Neural progenitor cell (in vitro differentiated cells): Measurements from ENCODE around the gene HIVEP1. TPM values are rescaled to one million over a fixed set of nuclear protein-coding genes. Genes with fewer than 3 reads are reported as not detected.

Experiments
- DNase-seq: peaks from one replicate; pipeline ENCODE4 v3.0.0-alpha.2; 2016; ENCODE audit warnings: low spot score
- H2AFZ ChIP-seq: fragments of 200-600 bp; sonication (generic); replicated peaks from 2 replicates; pipeline ENCODE4 v1.6.1; 2016; ENCODE audit warnings: antibody characterized with exemption
- H3F3A ChIP-seq: fragments of 200-600 bp; sonication (generic); 2 replicates; pipeline ENCODE4 v1.6.1; 2016; ENCODE audit warnings: antibody characterized with exemption, low read depth
- H3K27ac ChIP-seq: fragments of 200-600 bp; sonication (generic); 2 replicates; pipeline ENCODE4 v1.5.1; 2016; ENCODE audit warnings: mild to moderate bottlenecking
- H3K27me3 ChIP-seq: fragments of 200-600 bp; sonication (generic); 2 replicates; pipeline ENCODE4 v1.6.1; 2016; ENCODE audit warnings: mild to moderate bottlenecking, moderate library complexity
- H3K36me3 ChIP-seq: fragments of 200-600 bp; sonication (generic); 2 replicates; pipeline ENCODE4 v1.5.1; 2016
- H3K4me1 ChIP-seq: fragments of 200-600 bp; sonication (generic); 2 replicates; pipeline ENCODE4 v1.6.1; 2016; ENCODE audit warnings: mixed run types
- H3K4me2 ChIP-seq: fragments of 200-600 bp; sonication (generic); 2 replicates; pipeline ENCODE4 v1.6.1; 2016
- H3K4me3 ChIP-seq: fragments of 200-600 bp; sonication (generic); 2 replicates; pipeline ENCODE4 v1.5.1; 2016
- H3K79me2 ChIP-seq: fragments of 200-600 bp; sonication (generic); 2 replicates; pipeline ENCODE4 v1.6.1; 2016; ENCODE audit warnings: low read depth
- H3K9ac ChIP-seq: fragments of 200-600 bp; sonication (generic); 2 replicates; pipeline ENCODE4 v1.6.1; 2016
- H3K9me3 ChIP-seq: fragments of 200-600 bp; sonication (generic); 2 replicates; pipeline ENCODE4 v1.5.1; 2016; ENCODE audit warnings: low read depth
- H4K20me1 ChIP-seq: fragments of 200-600 bp; sonication (generic); 2 replicates; pipeline ENCODE4 v1.6.1; 2016; ENCODE audit warnings: low read depth
- H3K27ac Mint-ChIP-seq: 3 replicates; pipeline ENCODE4 v1.8.0; 2021; ENCODE audit warnings: mixed read lengths
- H3K27me3 Mint-ChIP-seq: 2 replicates; pipeline ENCODE4 v1.8.0; 2022; ENCODE audit warnings: low read depth, mild to moderate bottlenecking, inconsistent platforms, moderate library complexity, mixed read lengths; ENCODE audit not compliant: insufficient read depth
- H3K36me3 Mint-ChIP-seq: 3 replicates; pipeline ENCODE4 v1.8.0; 2021; ENCODE audit warnings: mixed read lengths
- H3K4me1 Mint-ChIP-seq: 3 replicates; pipeline ENCODE4 v1.8.0; 2021; ENCODE audit warnings: mixed read lengths
- H3K4me3 Mint-ChIP-seq: 3 replicates; pipeline ENCODE4 v1.8.0; 2021; ENCODE audit warnings: mild to moderate bottlenecking, moderate library complexity, mixed read lengths
- H3K9me3 Mint-ChIP-seq: 3 replicates; pipeline ENCODE4 v1.8.0; 2020; ENCODE audit warnings: mixed read lengths
- EZH2 ChIP-seq: fragments of 200-600 bp; sonication (generic); IDR thresholded peaks from 2 replicates; pipeline ENCODE4 v1.6.1; 2017; ENCODE audit warnings: antibody characterized with exemption, mild to moderate bottlenecking, moderate library complexity
- EZH2phosphoT487 ChIP-seq: fragments of 200-600 bp; sonication (generic); IDR thresholded peaks from 2 replicates; pipeline ENCODE4 v1.6.1; 2017; ENCODE audit warnings: antibody characterized with exemption
- total RNA-seq: library from RNA; depleted of rRNA; stranded (reverse); fragments of >200 nt; gene quantifications from 2 replicates; pipeline ENCODE4 v1.2.3, GENCODE V29; 2015; ENCODE audit warnings: low replicate concordance
- TF ChIP-seq, protein P1 (sequence below): fragments of 200-600 bp; sonication (generic); IDR thresholded peaks from 2 replicates; pipeline ENCODE4 v1.5.1; 2017; ENCODE audit warnings: antibody characterized with exemption, mild to moderate bottlenecking

Gene HIVEP1
- total RNA-seq, 1 donor from 2014 or later = 23.3 TPM

- peaks cover 33% of the 10 kb centered on the region for H3K4me1 Mint-ChIP-seq
- TF ChIP-seq EZH2 (no peak), EZH2phosphoT487 (no peak)
- H3K9me3 Mint-ChIP-seq = no peaks in the 10 kb centered on the region
- no peak overlapping the region for H3K4me2 ChIP-seq
- H3K9me3 ChIP-seq = no peaks in the 10 kb centered on the region
- H3K27me3 Mint-ChIP-seq = no peaks in the 10 kb centered on the region
- no peak for DNase-seq
- H3K36me3 Mint-ChIP-seq = peaks cover 2% of the 10 kb centered on the region
- peaks cover 74% of the 10 kb centered on the region for H4K20me1 ChIP-seq
- H2AFZ ChIP-seq = no peak overlapping the region
- H3K4me3 ChIP-seq = no peak overlapping the region
- no peak overlapping the region for H3K9ac ChIP-seq
- peaks cover 25% of the 10 kb centered on the region for H3K4me1 ChIP-seq
- H3K27me3 ChIP-seq = no peaks in the 10 kb centered on the region
- H3K27ac Mint-ChIP-seq = no peak overlapping the region
- H3K4me3 Mint-ChIP-seq = no peak overlapping the region
- peaks cover 92% of the 10 kb centered on the region for H3K79me2 ChIP-seq
- no peak overlapping the region for H3K27ac ChIP-seq
- no peaks in the 10 kb centered on the region for H3K36me3 ChIP-seq
- peaks cover 10% of the 10 kb centered on the region for H3F3A ChIP-seq
These were observed 71.7 kb downstream of the HIVEP1 start for GRCh38 chr6:12083763-12084162.

DNA sequence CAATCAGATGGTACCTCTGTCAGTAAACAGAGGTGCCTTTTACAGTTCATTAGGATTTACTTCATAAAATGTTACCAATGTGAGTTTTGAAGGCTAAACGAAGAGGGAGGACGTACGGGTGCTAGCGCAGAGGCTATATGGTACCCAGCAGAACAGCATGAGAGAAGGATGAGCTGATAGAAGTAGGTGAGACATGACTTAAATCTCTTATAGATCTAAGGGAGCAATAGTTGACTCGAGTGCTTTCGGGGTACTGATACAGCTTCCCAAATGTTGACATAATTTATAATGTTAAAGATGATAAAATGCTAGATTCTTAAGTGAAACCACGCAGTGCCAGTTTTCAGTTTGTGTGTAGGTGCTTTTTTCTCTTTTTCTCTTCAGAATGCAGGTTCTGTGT lies 72.6 kb downstream of the HIVEP1 start:
- peaks cover 88% of the 10 kb centered on the region for H3K79me2 ChIP-seq
- H4K20me1 ChIP-seq = peaks cover 74% of the 10 kb centered on the region
- H3K4me1 Mint-ChIP-seq = peaks cover 33% of the 10 kb centered on the region
- no peaks in the 10 kb centered on the region for H3K27me3 Mint-ChIP-seq
- TF ChIP-seq EZH2 = no peak
- no peak for TF ChIP-seq EZH2phosphoT487
- TF ChIP-seq, protein P1, sequence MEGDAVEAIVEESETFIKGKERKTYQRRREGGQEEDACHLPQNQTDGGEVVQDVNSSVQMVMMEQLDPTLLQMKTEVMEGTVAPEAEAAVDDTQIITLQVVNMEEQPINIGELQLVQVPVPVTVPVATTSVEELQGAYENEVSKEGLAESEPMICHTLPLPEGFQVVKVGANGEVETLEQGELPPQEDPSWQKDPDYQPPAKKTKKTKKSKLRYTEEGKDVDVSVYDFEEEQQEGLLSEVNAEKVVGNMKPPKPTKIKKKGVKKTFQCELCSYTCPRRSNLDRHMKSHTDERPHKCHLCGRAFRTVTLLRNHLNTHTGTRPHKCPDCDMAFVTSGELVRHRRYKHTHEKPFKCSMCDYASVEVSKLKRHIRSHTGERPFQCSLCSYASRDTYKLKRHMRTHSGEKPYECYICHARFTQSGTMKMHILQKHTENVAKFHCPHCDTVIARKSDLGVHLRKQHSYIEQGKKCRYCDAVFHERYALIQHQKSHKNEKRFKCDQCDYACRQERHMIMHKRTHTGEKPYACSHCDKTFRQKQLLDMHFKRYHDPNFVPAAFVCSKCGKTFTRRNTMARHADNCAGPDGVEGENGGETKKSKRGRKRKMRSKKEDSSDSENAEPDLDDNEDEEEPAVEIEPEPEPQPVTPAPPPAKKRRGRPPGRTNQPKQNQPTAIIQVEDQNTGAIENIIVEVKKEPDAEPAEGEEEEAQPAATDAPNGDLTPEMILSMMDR = no peak
- H3K4me3 Mint-ChIP-seq = no peak overlapping the region
- H3K27me3 ChIP-seq = no peaks in the 10 kb centered on the region
- H3K4me1 ChIP-seq = peaks cover 25% of the 10 kb centered on the region
- no peaks in the 10 kb centered on the region for H3K9me3 ChIP-seq
- no peak overlapping the region for H3K27ac Mint-ChIP-seq
- H3K9me3 Mint-ChIP-seq = no peaks in the 10 kb centered on the region
- no peak overlapping the region for H3K4me3 ChIP-seq
- peaks cover 2% of the 10 kb centered on the region for H3K36me3 Mint-ChIP-seq
- H2AFZ ChIP-seq = no peak overlapping the region
- no peak overlapping the region for H3K9ac ChIP-seq
- no peak for DNase-seq
- H3K4me2 ChIP-seq = peak overlapping the region; percentile 37
- H3K27ac ChIP-seq = no peak overlapping the region
- H3K36me3 ChIP-seq = peaks cover 4% of the 10 kb centered on the region
- H3F3A ChIP-seq = peaks cover 10% of the 10 kb centered on the region

DNA sequence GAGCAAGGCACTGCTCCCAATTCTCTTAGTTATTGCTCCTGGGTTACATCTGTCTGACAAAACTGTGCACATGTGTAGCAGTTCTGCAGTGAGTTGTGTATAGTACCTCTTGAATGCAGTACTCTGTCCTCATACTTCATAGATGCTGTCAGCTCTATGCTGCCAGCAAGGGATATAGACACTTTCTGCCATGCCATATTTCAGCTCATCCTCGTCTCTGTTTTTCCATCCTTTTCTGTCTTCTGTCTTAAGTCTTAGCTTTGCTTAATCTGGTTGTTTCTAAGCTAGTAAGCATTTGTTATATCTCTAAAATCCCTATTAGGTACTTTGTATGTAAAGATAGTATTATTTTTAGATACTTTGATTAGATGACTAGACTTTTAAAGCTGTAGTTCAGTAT lies 76.4 kb downstream of the HIVEP1 start:
- Mint-ChIP-seq H3K9me3 (peaks cover 5% of the 10 kb centered on the region), H3K4me1 (peaks cover 15% of the 10 kb centered on the region), H3K27ac (no peak overlapping the region), H3K4me3 (no peak overlapping the region), H3K36me3 (peaks cover 19% of the 10 kb centered on the region), H3K27me3 (no peaks in the 10 kb centered on the region)
- H3K27me3 ChIP-seq = no peaks in the 10 kb centered on the region
- no peak overlapping the region for H3K4me3 ChIP-seq
- no peak for DNase-seq
- no peak overlapping the region for H3K9ac ChIP-seq
- H4K20me1 ChIP-seq = peaks cover 47% of the 10 kb centered on the region
- H3K4me1 ChIP-seq = peaks cover 22% of the 10 kb centered on the region
- H3K27ac ChIP-seq = no peak overlapping the region
- peaks cover 6% of the 10 kb centered on the region for H3F3A ChIP-seq
- no peaks in the 10 kb centered on the region for H3K9me3 ChIP-seq
- TF ChIP-seq EZH2 (no peak), EZH2phosphoT487 (no peak)
- TF ChIP-seq, protein P1 = no peak
- H2AFZ ChIP-seq = no peak overlapping the region
- no peak overlapping the region for H3K4me2 ChIP-seq
- H3K36me3 ChIP-seq = peaks cover 9% of the 10 kb centered on the region
- peaks cover 53% of the 10 kb centered on the region for H3K79me2 ChIP-seq

DNA sequence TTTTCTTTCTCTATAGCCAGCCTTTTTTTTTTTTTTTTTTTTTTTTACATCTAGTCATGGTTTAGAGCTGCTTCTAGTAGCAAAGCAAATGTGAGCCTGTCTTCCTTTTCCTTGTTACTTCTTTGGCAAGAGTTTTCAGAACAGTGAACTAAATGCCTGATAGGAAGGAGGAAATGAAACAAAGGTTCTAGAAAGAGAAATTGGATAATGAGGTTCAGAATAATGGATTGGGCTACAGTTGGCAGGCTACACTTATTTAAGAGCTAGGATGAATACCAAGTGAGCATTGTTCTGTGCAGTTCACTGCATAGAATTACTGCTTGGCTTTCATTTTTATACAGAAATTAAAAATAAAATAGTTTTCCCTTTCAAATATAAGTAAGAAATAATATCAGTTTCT lies 78.6 kb downstream of the HIVEP1 start:
- Mint-ChIP-seq H3K4me3 (no peak overlapping the region), H3K27ac (no peak overlapping the region)
- no peak for TF ChIP-seq EZH2
- TF ChIP-seq EZH2phosphoT487 = no peak
- TF ChIP-seq, protein P1 = no peak

More for the DNA sequence above, 78.6 kb downstream of the HIVEP1 start:
- Histone ChIP-seq H3K4me1 (peaks cover 9% of the 10 kb centered on the region), H3K36me3 (peaks cover 9% of the 10 kb centered on the region), H2AFZ (no peak overlapping the region), H3K9ac (no peak overlapping the region), H3K4me2 (no peak overlapping the region), H4K20me1 (peaks cover 25% of the 10 kb centered on the region), H3K4me3 (no peak overlapping the region), H3K9me3 (no peaks in the 10 kb centered on the region), H3K79me2 (peaks cover 36% of the 10 kb centered on the region), H3F3A (no peaks in the 10 kb centered on the region), H3K27ac (no peak overlapping the region), H3K27me3 (no peaks in the 10 kb centered on the region)
- H3K4me1 Mint-ChIP-seq = peaks cover 1% of the 10 kb centered on the region
- H3K27me3 Mint-ChIP-seq = no peaks in the 10 kb centered on the region
- peaks cover 28% of the 10 kb centered on the region for H3K36me3 Mint-ChIP-seq
- no peak for DNase-seq
- peaks cover 9% of the 10 kb centered on the region for H3K9me3 Mint-ChIP-seq
